SK-N-SH (cell line): ENCODE measurements around the gene HACD1.
A peak's percentile ranks its signal among the peaks of the same experiment; 100 is the strongest.

Experiments
- CTCF ChIP-seq: fragments of 200-600 bp; sonication (generic); IDR thresholded peaks from 2 replicates; pipeline ENCODE4 v1.6.1; 2017; ENCODE audit warnings: antibody characterized with exemption, mild to moderate bottlenecking, moderate library complexity
- EP300 ChIP-seq, 2 experiments: IDR thresholded peaks; 2 replicates each; pipeline versions ENCODE4 v1.4.0 to v1.6.1; 2012; ENCODE audit warnings: borderline replicate concordance in 1 of 2, low read depth in 1 of 2, low read length in 1 of 2
- EZH2phosphoT487 ChIP-seq: fragments of 200-600 bp; sonication (generic); IDR thresholded peaks from 2 replicates; pipeline ENCODE4 v1.6.1; 2017; ENCODE audit warnings: low read depth, mixed run types, mild to moderate bottlenecking, antibody characterized with exemption, moderate library complexity, borderline replicate concordance
- FOXM1 ChIP-seq: IDR thresholded peaks from 2 replicates; pipeline ENCODE4 v1.4.0; 2012; ENCODE audit warnings: low read depth, mild to moderate bottlenecking
- GABPA ChIP-seq: IDR thresholded peaks from 2 replicates; pipeline ENCODE4 v1.4.0; 2012; ENCODE audit warnings: low read depth, mild to moderate bottlenecking
- JUND ChIP-seq: IDR thresholded peaks from 2 replicates; pipeline ENCODE4 v1.4.0; 2012
- POLR2AphosphoS5 ChIP-seq: IDR thresholded peaks from 2 replicates; pipeline ENCODE4 v1.6.1; 2012; ENCODE audit warnings: low read depth, low read length
- RAD21 ChIP-seq: IDR thresholded peaks from 2 replicates; pipeline ENCODE4 v1.6.1; 2012; ENCODE audit warnings: mild to moderate bottlenecking, low read length
- TAF1 ChIP-seq: IDR thresholded peaks from 2 replicates; pipeline ENCODE4 v1.6.1; 2012; ENCODE audit warnings: low read depth, mild to moderate bottlenecking, low read length, moderate library complexity, borderline replicate concordance
- TCF12 ChIP-seq: IDR thresholded peaks from 2 replicates; pipeline ENCODE4 v1.4.0; 2012
- USF1 ChIP-seq: IDR thresholded peaks from 2 replicates; pipeline ENCODE4 v1.4.0; 2012; ENCODE audit warnings: low read depth, borderline replicate concordance
- USF2 ChIP-seq: fragments of 150-350 bp; IDR thresholded peaks from 2 replicates; pipeline ENCODE4 v1.6.1; 2017; ENCODE audit warnings: antibody characterized with exemption, low read length, low read depth, borderline replicate concordance

GRCh38 chr10:17599089-17599488, 18.1 kb downstream of the HACD1 start:
- TF ChIP-seq TCF12 (no peak), CTCF (peak; percentile 49), POLR2AphosphoS5 (no peak), JUND (no peak), TAF1 (no peak), RAD21 (peak; percentile 48), GABPA (no peak), USF2 (no peak), EZH2phosphoT487 (no peak), USF1 (no peak), EP300 (IDR thresholded peaks at IDR 0.05; ENCODE audit: borderline replicate concordance in 1 of 2, low read depth in 1 of 2, low read length in 1 of 2) (no peak), FOXM1 (no peak)
